CD14-positive monocyte (primary cell): ENCODE measurements around the gene CPNE8. TPM values are rescaled to one million over a fixed set of nuclear protein-coding genes. Genes with fewer than 3 reads are reported as not detected.

ENCODE experiments used
- DNase-seq, 3 donors: peaks; one replicate each; pipeline ENCODE4 v3.0.0-alpha.2; 2011 to 2022
- H2AFZ ChIP-seq: 2 replicates; pipeline ENCODE4 v1.6.0; 2012; ENCODE audit warnings: mild to moderate bottlenecking, low read depth, low read length, inconsistent platforms; ENCODE audit not compliant: insufficient read depth, poor library complexity, severe bottlenecking
- H3K27ac ChIP-seq, 2 donors: 1 replicate in 1 of 2; 2 replicates in 1 of 2; pipeline ENCODE4 v1.5.1; 2012 to 2013; ENCODE audit warnings: low read length in 2 of 2, control low read depth in 1 of 2, inconsistent platforms in 1 of 2, low read depth in 1 of 2, mild to moderate bottlenecking in 1 of 2
- H3K27me3 ChIP-seq, 2 donors: one replicate each; pipeline versions ENCODE4 v1.6.0 to v1.6.1; 2011 to 2013; ENCODE audit warnings: low read length in 2 of 2; ENCODE audit not compliant: control insufficient read depth in 2 of 2, insufficient read depth in 2 of 2
- H3K36me3 ChIP-seq, 2 donors: replicated peaks in 1 of 2; 1 replicate in 1 of 2; 2 replicates in 1 of 2; pipeline versions ENCODE4 v1.5.1 to v1.6.1; 2012 to 2013; ENCODE audit warnings: low read length in 2 of 2, control low read depth in 1 of 2, inconsistent platforms in 1 of 2, mild to moderate bottlenecking in 1 of 2; ENCODE audit not compliant: insufficient read depth in 2 of 2, control insufficient read depth in 1 of 2
- H3K4me1 ChIP-seq, 2 donors: 1 replicate in 1 of 2; 2 replicates in 1 of 2; pipeline versions ENCODE4 v1.5.1 to v1.6.1; 2012 to 2013; ENCODE audit warnings: low read length in 2 of 2, control low read depth in 1 of 2, inconsistent platforms in 1 of 2, mild to moderate bottlenecking in 1 of 2, moderate library complexity in 1 of 2; ENCODE audit not compliant: insufficient read depth in 2 of 2, control insufficient read depth in 1 of 2
- H3K4me2 ChIP-seq: replicated peaks from 2 replicates; pipeline ENCODE3; 2012; ENCODE audit warnings: low read length, moderate library complexity, mild to moderate bottlenecking; ENCODE audit not compliant: poor library complexity, severe bottlenecking; ENCODE audit errors: extremely low read depth
- H3K4me3 ChIP-seq, 3 experiments: fragments of 200-600 bp in 1 of 3; sonication (generic) in 1 of 3; replicated peaks in 1 of 3; 1 replicate in 2 of 3; 2 replicates in 1 of 3; pipeline ENCODE4 v1.5.1; 2011 to 2013; ENCODE audit warnings: low read length in 3 of 3, mild to moderate bottlenecking in 3 of 3, control low read depth in 2 of 3, low read depth in 2 of 3, inconsistent platforms in 1 of 3, moderate library complexity in 1 of 3
- H3K79me2 ChIP-seq: 2 replicates; pipeline ENCODE4 v1.6.0; 2012; ENCODE audit warnings: mild to moderate bottlenecking, control low read depth, inconsistent platforms, low read length, moderate library complexity; ENCODE audit not compliant: insufficient read depth
- H3K9ac ChIP-seq: 2 replicates; pipeline ENCODE4 v1.6.0; 2017; ENCODE audit warnings: low read length, mild to moderate bottlenecking; ENCODE audit not compliant: insufficient read depth, poor library complexity, severe bottlenecking
- H3K9me3 ChIP-seq, 2 donors: replicated peaks in 1 of 2; 1 replicate in 1 of 2; 2 replicates in 1 of 2; pipeline versions ENCODE4 v1.5.1 to v1.6.1; 2012 to 2013; ENCODE audit warnings: low read length in 2 of 2, control low read depth in 1 of 2; ENCODE audit not compliant: control insufficient read depth in 1 of 2, insufficient read depth in 1 of 2
- H4K20me1 ChIP-seq: 2 replicates; pipeline ENCODE4 v1.6.0; 2012; ENCODE audit warnings: mild to moderate bottlenecking, low read length, control low read depth, moderate library complexity; ENCODE audit not compliant: insufficient read depth
- H3K27ac Mint-ChIP-seq, 7 donors: one replicate each; pipeline ENCODE4 v1.8.0; 2020; ENCODE audit warnings: mild to moderate bottlenecking in 7 of 7, mixed read lengths in 7 of 7, moderate library complexity in 6 of 7, inconsistent platforms in 2 of 7
- H3K27me3 Mint-ChIP-seq, 3 donors: one replicate each; pipeline ENCODE4 v1.8.0; 2021 to 2022; ENCODE audit warnings: low read depth in 3 of 3, mild to moderate bottlenecking in 3 of 3, mixed read lengths in 3 of 3, moderate library complexity in 3 of 3, inconsistent platforms in 1 of 3
- H3K36me3 Mint-ChIP-seq, 2 donors: one replicate each; pipeline ENCODE4 v1.8.0; 2020; ENCODE audit warnings: mixed read lengths in 2 of 2, inconsistent platforms in 1 of 2, mild to moderate bottlenecking in 1 of 2
- H3K4me1 Mint-ChIP-seq: one replicate; pipeline ENCODE4 v1.8.0; 2020; ENCODE audit warnings: mild to moderate bottlenecking, mixed read lengths
- H3K4me3 Mint-ChIP-seq, 2 donors: one replicate each; pipeline ENCODE4 v1.8.0; 2020; ENCODE audit warnings: mild to moderate bottlenecking in 2 of 2, mixed read lengths in 2 of 2, moderate library complexity in 1 of 2
- H3K9me3 Mint-ChIP-seq, 7 donors: one replicate each; pipeline ENCODE4 v1.8.0; 2020 to 2022; ENCODE audit warnings: mixed read lengths in 7 of 7, mild to moderate bottlenecking in 6 of 7, moderate library complexity in 6 of 7, inconsistent platforms in 2 of 7
- CTCF ChIP-seq: fragments of 200-600 bp; IDR thresholded peaks from one replicate; pipeline ENCODE4 v1.8.0; 2022; ENCODE audit warnings: antibody characterized with exemption, mild to moderate bottlenecking
- whole genome bisulfite sequencing: methylation state at CpG from one replicate; pipeline ENCODE4 v1.1.5; 2013; ENCODE audit warnings: missing lambda C conversion rate; ENCODE audit not compliant: insufficient coverage; 5-methylcytosine and 5-hydroxymethylcytosine counted together
- intact Hi-C, 2 donors: fragments of 100-400 bp; cut with micrococcal nuclease; formaldehyde crosslinking; loops; one replicate each; pipeline versions ENCODE4 v1.15.0 to v1.15.1; 2023
- polyA plus RNA-seq, 3 donors: library from polyadenylated mRNA; depleted of rRNA in 1 of 3; unstranded in 2 of 3; stranded (reverse) in 1 of 3; fragments of 300-500 nt in 2 of 3; fragments of >200 nt in 1 of 3; fragmentation: Illumina TruSeq in 2 of 3; gene quantifications; 1 replicate in 2 of 3; 2 replicates in 1 of 3; pipeline ENCODE4 v1.2.3, GENCODE V29; 2012 to 2021

CPNE8 gene
- polyA plus RNA-seq, 3 donors: 15.2 to 22.5 (median 19.0) TPM

- peaks cover 0 to 2% (median 0%) of the 10 kb centered on the region in 3 donors for H3K27me3 Mint-ChIP-seq
- no peak overlapping the region for H3K27ac Mint-ChIP-seq
- WGBS: no CpG with 5 or more reads among the region's 2 CpGs
Observed at GRCh38 chr12:38811814-38812356, 93.5 kb downstream of the CPNE8 start.

GRCh38 chr12:38809832-38810231, 95.6 kb downstream of the CPNE8 start:
- Histone ChIP-seq H3K27ac (no peak overlapping the region), H3K27me3 (no peaks in the 10 kb centered on the region), H3K9ac (no peak overlapping the region), H3K4me1 (no peaks in the 10 kb centered on the region), H3K9me3 (peaks cover 6 to 16% of the 10 kb centered on the region in 2 donors), H2AFZ (no peak overlapping the region), H3K36me3 (peaks cover 8 to 19% of the 10 kb centered on the region in 2 donors), H3K79me2 (no peaks in the 10 kb centered on the region), H4K20me1 (no peaks in the 10 kb centered on the region), H3K4me3 (no peak overlapping the region), H3K4me2 (no peak overlapping the region)
- Mint-ChIP-seq H3K36me3 (peaks cover 25 to 27% of the 10 kb centered on the region in 2 donors), H3K4me3 (no peak overlapping the region), H3K4me1 (peaks cover 14% of the 10 kb centered on the region), H3K27me3 (no peaks in the 10 kb centered on the region), H3K9me3 (peaks cover 6 to 22% (median 10%) of the 10 kb centered on the region in 7 donors), H3K27ac (peak overlapping the region in 2 of 7 donors; percentile 1 to 33)
- no peak for DNase-seq
- intact Hi-C loops: loop anchor here in 1 of 2 donors (2.0 kb wide), 1 partner anchor 17 kb away; no protein-coding TSS in a partner anchor
- no peak for TF ChIP-seq CTCF

More at GRCh38 chr12:38811814-38812356, 93.5 kb downstream of the CPNE8 start:
- DNase-seq: no peak
- Mint-ChIP-seq H3K36me3 (peaks cover 32% of the 10 kb centered on the region in 2 donors), H3K4me1 (peaks cover 18% of the 10 kb centered on the region), H3K9me3 (peaks cover 5 to 20% (median 10%) of the 10 kb centered on the region in 7 donors), H3K4me3 (no peak overlapping the region)
- Histone ChIP-seq H3K36me3 (peaks cover 8 to 19% of the 10 kb centered on the region in 2 donors), H3K27me3 (no peaks in the 10 kb centered on the region), H3K4me1 (no peaks in the 10 kb centered on the region), H4K20me1 (no peaks in the 10 kb centered on the region), H3K79me2 (no peaks in the 10 kb centered on the region), H2AFZ (no peak overlapping the region), H3K4me2 (no peak overlapping the region), H3K27ac (no peak overlapping the region), H3K4me3 (no peak overlapping the region), H3K9me3 (peaks cover 6 to 16% of the 10 kb centered on the region in 2 donors), H3K9ac (no peak overlapping the region)
- intact Hi-C loops: no loop called here
- no peak for TF ChIP-seq CTCF
